ENCODE measurements around the gene CYP4F12.
A peak's percentile ranks its signal among the peaks of the same experiment; 100 is the strongest.

CYP4F12 gene, protein sequence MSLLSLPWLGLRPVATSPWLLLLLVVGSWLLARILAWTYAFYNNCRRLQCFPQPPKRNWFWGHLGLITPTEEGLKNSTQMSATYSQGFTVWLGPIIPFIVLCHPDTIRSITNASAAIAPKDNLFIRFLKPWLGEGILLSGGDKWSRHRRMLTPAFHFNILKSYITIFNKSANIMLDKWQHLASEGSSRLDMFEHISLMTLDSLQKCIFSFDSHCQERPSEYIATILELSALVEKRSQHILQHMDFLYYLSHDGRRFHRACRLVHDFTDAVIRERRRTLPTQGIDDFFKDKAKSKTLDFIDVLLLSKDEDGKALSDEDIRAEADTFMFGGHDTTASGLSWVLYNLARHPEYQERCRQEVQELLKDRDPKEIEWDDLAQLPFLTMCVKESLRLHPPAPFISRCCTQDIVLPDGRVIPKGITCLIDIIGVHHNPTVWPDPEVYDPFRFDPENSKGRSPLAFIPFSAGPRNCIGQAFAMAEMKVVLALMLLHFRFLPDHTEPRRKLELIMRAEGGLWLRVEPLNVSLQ

DNA sequence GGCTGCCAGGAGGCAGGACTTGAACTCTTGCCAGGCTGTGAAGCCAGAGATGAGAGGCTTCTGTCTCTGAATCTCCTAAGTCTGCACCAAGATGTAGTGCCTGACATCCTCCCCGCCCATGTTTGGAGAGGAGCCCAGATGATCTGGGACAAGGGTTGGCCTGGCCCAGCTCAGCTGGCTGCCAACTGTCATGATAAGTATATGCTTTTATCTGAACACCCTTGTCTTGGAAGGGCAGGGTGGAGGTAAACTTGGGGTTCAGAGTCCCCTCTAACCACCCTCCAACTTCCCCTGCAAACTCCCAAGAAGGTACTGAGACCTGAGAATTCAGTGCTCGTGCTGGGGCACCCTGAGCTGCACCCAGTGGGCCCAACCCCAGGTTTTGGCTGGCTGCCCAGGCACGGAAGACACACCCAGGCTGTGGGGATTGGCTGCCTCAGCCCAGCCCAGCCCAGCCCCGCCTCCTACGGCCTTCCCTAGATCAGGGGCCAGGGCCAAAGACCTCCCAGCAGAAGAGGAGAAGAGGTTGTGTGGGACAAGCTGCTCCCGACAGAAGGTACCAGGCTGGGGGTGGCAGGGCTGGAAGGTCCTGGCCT, at the start of gene CYP4F12:
Gene CYP4F12 (plus strand): TSS at position 508 of the 596 bp plus-strand sequence. CDS start 443 bp downstream, outside the sequence.
- no peak for DNase-seq (ENCODE audit: low read depth in 2 of 2)

DNA sequence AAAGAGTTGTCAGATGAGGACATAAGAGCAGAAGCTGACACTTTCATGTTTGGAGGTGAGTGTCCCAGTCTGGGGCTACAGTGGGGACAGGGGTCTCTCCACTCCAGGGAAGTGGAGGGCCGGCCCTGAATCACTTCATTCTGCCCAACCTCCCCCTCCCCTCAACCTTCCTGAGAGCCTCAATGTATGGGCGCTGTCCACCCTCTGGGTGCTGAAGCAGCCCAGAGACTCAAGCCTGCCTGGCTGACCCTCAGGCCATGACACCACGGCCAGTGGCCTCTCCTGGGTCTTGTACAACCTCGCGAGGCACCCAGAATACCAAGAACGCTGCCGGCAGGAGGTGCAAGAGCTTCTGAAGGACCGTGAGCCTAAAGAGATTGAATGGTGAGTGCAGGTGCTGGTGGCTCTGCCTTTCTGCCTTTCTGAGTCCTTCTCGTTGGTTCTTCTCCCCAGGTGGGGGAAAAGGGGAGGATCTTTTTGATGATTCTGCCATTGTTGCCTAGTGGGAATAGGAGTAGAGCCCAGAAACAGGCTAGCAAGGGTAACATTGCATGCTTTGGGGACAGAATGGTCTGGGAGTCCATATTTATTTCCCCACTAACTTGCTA, 49.1 kb upstream of the CYP4F12 start:
- DNase-seq (ENCODE audit: low read depth in 2 of 2): no peak

DNA sequence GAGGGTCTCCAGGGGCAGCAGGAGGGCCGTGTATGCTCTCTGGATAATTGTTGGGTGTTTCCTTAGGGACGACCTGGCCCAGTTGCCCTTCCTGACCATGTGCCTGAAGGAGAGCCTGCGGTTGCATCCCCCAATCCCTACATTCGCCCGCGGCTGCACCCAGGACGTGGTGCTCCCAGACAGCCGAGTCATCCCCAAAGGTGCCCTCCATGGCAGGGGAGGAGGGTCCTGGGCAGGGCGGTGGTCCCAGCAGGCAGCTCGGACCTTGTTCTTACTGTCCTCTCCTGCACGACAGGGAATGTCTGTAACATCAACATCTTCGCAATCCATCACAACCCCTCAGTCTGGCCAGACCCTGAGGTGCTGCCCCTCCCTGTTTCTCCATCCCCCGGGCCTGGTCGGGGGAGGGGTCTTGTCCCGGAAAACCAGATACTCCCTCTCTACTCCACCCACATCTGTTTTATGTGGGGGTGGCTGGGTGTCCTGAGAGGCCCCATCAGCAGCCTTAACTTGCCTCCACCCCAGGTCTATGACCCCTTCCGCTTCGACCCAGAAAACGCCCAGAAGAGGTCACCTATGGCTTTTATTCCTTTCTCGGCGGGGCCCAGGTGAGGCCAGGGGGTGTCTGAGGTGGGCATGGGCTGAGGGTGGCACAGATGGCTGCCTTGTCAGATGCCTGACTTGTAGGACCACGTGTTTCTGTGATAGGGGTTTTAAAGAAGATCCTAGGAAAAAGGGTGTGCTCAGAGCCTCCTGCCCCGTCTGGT, 44.5 kb upstream of the CYP4F12 start:
- DNase-seq (ENCODE audit: low read depth in 2 of 2): no peak

DNA sequence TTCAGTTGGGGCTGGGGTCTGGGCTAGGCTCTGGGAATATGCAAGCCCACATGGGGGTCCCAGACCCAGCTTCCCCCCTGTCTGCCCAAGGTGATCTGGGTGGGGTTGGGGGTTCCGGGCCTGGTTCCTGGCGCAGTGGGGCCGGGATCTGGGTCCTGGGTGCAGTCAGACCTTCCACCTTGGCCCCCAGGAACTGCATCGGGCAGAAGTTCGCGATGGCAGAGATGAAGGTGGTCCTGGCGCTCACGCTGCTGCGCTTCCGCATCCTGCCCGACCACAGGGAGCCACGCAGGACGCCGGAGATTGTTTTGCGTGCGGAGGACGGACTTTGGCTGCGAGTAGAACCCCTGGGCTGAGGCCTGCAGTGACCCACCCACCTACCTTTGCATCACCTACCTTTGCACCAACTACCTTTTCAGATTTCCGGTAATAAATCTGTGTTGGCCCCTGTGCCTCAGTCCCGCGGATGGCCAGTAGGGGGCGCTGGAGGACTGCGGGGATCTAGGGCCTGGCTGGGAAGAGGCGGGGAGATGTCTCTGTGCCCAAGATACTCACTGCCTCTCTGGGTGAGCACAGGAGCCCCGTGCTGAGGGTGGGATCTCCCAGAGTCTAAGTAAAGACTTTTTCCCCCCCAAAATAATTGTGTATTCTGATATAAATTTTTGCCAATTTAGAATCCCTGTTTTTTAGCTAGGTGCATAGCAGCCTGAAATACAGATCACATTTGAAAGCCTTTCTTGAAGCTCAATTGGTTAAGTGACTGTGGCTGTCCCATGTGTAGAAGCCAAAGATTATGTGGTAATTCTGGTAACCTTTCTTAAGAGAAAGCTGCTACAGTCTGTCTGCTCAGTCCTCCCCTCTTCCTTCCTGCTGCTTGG, 43.6 kb upstream of the CYP4F12 start:
- peak; percentile 75 to 81 for DNase-seq (ENCODE audit: low read depth in 2 of 2)

DNA sequence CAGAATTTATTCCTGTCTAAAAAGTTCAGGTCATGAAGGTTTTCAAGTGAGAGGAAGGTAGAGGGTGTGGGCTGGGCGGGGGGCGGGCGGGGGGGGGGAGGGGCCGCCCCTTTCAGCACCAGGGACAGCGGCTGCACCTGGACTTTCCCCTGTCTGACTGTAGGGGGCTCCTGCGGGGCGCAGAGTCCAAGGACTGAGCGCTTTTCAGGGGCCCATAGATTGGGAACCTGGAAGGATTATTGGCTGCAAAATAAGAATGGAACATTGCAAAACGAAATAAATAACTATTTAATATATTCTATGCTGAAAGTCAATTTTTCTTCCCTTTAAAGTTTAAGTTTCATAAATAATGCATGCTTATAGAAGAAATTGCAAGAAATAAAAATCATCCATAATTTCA, 41.1 kb upstream of the CYP4F12 start:
- DNase-seq (ENCODE audit: low read depth in 2 of 2): peak in 1 of 2 donors; percentile 4

DNA sequence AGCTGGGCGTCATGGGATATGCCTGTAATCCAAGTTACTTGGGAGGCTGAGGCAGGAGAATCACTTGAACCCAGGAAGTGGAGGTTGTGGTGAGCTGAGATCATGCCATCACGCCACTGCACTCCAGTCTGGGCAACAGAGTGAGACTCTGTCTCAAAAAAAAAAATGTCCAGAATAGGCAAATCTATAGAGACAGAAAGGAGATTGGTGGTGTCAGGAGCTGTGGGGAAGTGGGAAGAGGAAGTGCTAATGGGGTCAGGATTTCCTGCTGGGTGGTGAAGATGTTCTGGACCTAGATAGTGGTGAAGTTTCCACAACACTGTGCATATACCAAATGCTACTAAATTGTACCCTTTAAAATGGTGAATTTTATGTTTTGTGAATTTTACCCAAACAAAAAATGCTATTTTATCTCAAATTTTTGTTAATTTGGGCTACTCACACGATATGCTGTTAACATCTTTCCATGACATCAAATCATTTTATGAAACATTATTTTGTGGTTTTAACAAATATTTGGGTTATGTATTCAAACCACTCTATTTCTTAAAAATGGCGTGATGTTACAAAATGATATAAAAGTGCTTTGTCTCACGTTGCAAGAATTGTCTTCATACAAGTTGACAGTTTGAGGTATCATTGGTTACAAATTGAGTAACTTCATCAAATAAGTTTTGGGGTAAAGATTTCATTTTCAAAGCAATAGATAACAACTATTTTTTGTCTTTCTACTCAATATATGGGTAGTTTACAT, 39.6 kb upstream of the CYP4F12 start:
- no peak for DNase-seq (ENCODE audit: low read depth in 2 of 2)

DNA sequence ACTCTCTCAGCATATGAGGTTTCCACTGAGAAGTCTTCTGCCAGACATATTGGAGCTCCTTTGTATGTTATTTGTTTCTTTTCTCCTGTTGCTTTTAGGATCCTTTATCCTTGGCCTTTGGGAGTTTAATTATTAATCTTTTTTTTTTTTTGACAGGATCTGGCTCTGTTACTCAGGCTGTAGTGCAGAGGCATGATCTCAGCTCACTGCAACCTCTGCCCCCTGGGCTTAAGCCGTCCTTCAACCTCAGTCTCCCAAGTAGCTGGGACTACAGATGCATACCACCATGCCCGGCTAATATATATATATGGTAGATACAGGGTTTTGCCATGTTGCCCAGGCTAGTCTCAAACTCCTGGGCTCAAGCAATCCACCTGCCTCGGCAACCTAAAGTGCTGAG, 38.8 kb upstream of the CYP4F12 start:
- DNase-seq (ENCODE audit: low read depth in 2 of 2): no peak

DNA sequence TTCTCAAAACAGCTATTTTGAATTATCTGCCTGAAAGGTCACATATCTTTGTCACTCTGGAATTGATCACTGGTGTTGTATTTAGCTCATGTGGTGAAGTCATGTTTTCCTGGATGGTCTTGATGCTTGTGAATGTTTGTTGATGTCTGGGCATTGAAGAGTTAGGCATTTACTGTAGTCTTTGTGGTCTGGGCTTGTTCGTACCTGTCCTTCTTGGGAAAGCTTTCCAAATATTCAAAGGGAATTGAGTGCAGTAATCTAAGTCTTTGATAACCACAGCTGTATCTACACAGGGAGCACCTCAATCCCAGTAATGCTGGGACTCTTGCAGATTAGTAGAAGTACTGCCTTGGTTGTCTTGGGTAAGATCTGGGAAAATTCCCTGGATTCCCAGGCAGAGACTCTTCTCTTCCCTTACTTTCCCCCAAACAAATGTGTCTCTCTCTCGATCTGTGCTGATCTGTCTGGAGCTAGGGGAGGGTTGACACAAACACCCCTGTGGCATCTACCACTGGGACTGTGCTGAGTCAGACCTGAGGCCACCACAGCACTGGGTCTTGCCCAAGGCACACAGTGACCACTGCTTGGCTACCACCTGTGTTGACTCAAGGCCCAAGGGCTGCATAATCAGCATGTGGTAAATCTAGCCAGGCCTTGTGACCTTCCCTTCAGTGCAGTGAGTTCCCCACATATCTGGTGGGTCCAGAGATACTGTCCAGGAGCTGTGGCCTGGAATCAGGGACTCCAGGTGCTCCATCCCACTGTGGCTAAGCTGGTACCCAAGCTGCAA, 37.7 kb upstream of the CYP4F12 start:
- DNase-seq (ENCODE audit: low read depth in 2 of 2): no peak

DNA sequence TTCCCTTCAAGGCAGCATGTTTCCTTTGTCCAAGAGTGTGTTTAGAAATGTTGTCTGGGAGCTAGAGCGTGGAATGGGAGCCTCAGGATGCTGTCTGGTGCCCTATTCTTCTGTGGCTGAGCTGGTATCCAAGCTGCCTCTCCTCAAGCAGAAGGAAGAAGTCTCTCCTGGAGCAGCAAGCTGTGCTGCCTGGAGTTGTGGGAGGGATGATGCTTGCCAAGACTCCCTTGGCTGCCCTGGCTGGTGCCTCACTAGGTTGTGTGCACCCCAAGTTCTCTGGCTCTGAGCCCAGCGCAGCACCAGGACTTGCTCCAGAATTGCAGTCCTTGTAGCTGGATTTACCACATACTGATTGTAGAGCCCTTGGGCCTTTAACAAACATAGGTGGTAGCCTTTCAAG, 36.9 kb upstream of the CYP4F12 start:
- no peak for DNase-seq (ENCODE audit: low read depth in 2 of 2)

DNA sequence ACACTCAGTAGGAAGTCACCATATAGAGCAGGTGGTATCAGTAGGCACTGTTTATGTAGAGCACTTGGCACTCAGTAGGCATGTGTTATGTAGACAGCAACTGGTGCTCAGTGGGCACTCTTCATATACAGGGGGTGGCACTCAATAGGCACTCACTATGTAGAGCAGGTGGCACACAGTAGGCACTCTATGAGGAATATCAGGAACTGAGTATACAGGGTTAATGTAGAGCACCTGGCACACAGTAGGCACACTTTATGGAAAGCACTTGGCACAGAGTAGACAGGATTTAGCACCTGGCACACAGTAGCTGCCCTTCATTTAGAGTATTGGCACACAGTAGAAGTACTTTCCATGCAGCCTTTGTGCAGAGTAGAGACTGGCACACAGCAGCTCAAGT, 33.3 kb upstream of the CYP4F12 start:
- DNase-seq (ENCODE audit: low read depth in 2 of 2): no peak

DNA sequence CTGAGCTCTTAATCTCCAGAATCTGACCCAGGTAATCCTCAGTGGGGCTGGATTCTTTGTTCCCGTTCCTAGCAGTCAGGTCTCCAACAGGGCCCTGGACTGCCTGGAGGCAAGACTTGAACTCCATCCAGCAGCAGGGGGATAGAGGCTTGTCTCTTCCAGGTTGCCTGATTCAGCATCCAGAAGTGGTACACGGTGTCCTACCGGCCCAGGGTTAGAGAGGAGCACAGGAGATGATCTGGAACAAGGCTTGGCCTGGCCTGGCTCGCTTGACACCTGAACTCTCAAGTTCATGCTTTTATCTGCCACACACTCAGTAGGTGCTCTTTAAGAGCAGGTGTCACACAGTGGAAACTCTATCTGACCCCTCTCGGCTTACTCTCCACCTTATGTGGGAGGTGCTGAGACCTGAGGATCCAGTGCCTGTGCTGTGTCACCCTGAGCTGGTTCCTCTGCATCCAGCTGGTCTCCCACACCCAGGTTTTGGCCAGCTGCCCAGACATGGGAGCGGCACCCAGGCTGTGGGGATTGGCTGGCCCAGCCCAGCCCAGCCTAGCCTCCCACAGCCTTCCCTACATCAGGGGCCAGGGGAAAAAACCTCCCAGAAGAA, 32.5 kb upstream of the CYP4F12 start, which contains the start of gene CYP4F3:
Gene CYP4F3 (plus strand): TSS at position 604 of the 610 bp plus-strand sequence. CDS start 519 bp downstream, outside the sequence.
- no peak for DNase-seq (ENCODE audit: low read depth in 2 of 2)

DNA sequence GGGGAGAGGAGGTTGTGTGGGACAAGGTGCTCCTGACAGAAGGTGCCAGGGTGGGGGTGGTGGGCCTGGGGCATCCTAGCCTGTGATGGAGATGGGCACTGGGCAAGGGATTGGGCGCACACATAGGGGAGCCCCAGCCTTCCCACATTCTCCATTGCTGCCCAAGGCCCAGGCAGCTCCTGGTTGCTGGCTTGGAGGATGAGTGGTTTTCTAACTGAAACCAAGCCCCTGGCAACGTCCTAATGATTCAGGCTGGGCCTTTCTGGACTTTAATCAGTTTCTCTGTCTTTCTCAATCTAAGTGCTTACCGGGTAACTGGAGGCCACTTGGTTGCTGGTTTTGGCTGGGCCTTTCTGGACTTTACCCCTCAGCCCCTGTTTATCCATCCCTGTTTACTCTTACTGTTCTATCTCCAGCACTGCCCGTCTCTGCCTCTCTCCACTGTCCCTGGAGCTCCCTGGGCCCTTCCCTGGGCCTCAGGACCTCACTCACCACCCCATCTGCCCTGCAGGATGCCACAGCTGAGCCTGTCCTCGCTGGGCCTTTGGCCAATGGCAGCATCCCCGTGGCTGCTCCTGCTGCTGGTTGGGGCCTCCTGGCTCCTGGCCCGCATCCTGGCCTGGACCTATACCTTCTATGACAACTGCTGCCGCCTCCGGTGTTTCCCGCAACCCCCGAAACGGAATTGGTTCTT, 31.8 kb upstream of the CYP4F12 start:
- no peak for DNase-seq (ENCODE audit: low read depth in 2 of 2)

DNA sequence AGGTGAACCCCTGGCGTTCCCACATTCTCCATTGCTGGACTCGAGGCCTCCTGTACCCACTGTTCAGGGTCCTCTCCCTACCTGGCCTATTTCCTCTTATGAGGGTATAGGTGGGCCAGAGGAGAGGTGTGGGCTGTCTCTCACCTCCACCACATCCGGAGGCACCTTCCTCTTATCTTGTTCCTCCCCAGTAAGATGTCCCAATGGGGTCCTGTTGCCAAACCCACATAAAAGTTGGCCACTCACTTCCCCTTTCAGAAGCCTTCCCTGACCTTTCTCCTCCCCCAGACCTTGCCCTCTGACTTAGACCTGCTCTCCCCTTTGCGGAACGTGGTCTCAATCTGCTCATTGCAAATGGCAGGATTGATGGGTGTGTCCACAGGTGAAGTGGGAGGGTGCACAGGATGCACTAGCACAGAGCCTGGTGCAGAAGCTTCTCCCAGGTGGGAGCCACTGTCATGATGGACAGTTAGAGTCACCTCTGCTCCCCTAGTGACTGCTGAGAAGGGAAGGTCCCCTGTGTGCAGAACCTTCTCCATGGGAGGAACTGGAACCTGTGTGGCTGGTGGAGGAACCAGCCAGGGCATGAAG, 30.9 kb upstream of the CYP4F12 start:
- no peak for DNase-seq (ENCODE audit: low read depth in 2 of 2)

DNA sequence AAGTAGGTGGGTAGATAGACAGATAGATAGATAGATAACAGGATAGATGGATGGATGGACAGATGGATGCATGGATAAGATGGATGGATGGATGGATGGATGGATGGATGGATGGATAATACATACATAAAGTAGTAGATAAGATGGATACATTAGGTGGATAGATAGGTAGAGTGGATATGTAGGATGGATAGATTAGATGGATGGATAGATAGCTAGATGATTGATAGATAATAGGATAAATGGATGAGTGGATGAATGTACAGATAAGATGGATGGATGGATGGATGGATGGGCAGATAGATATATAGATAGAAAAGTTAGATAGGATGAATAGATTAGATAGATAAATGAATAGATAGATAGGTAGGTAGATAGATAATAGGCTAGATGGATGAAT, 30.1 kb upstream of the CYP4F12 start:
- no peak for DNase-seq (ENCODE audit: low read depth in 2 of 2)

DNA sequence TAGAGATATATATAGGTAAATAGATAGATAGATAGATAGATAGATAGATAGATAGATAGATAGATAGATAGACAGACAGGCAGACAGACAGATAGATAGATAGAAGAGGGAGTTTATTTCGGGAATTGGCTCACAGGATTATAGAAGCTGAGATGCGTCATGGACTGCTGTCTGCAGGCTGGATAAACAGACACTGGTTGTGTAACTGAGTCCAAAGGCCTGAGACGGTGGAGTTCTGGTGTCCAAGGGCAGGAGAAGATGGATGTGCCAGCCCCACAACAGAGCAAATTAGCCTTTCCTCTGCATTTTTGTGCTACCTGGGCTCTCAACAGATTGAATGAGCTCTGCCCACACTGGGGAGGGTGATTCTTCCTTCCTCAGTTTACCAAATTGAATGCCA, 29.5 kb upstream of the CYP4F12 start:
- DNase-seq (ENCODE audit: low read depth in 2 of 2): no peak

DNA sequence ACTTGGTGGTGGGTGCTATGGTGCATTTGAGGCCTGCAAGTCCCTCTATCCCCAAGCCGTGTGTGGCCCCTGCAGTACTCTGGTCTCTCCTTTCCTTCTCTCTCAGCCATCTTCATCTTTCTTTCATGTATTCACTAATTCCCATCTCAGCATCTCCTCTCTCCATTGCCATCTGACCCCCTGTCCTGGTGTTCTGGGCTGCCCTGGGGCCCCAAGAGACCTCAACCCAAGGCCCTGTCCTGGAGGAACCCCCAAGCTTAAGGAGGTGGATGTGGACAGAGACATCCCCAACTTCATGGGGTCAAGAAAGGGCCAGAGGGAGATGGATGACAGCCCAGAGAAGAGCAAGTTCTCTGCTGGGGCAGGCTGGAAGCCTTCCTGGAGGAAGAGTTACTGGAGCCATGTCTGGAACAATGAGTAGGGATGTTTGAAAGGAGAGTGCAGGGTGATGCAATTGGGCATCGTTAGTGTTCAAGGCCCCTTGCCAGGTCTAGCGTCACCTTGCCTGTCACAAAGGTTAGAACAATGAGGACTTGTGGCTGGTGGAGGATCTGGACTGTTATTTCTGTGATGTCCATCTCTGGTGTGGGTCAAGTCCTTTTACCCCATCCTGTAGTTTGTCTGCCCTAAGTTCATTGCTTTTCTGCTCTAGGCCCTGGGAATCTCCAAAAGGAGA, 28.7 kb upstream of the CYP4F12 start:
- no peak for DNase-seq (ENCODE audit: low read depth in 2 of 2)

DNA sequence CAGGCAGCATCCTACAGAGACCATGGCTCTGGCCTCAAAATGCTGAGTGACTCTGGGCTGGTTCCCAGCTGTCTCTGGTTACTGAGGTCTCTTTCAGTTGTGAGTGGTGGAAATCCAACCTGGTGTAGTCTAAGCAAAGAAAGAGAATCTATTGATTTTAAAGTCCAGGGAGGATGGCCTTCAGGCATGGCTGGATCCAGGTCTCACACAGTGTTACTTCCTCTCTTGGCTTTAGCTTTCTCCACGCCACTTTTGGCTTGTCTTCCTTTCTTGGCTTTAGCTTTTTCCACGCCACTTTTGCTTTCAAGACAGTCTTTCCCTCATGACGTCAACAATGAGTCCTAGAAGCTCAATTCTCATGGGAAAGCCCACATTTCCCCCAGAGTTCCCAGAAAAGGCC, 28.1 kb upstream of the CYP4F12 start:
- no peak for DNase-seq (ENCODE audit: low read depth in 2 of 2)

Measured in activated CD8-positive, alpha-beta memory T cell treated with anti-CD3 and anti-CD28 coated beads for 4 hours (primary cell).